H9 (cell line): ENCODE measurements around the gene TMEM145. TPM values are rescaled to one million over a fixed set of nuclear protein-coding genes. Genes with fewer than 3 reads are reported as not detected.

ENCODE experiments used
- DNase-seq: peaks from one replicate; pipeline ENCODE4 v3.0.0-alpha.2; 2017
- H2AFZ ChIP-seq: one replicate; pipeline ENCODE4 v1.6.1; 2013; ENCODE audit warnings: mild to moderate bottlenecking, low read length, control low read depth, moderate library complexity
- H2AK5ac ChIP-seq: 2 replicates; pipeline ENCODE4 v1.6.1; 2013; ENCODE audit warnings: low read length, control low read depth, mixed read lengths; ENCODE audit not compliant: insufficient read length
- H2BK120ac ChIP-seq: one replicate; pipeline ENCODE4 v1.6.1; 2013; ENCODE audit warnings: low read depth, mild to moderate bottlenecking, low read length, control low read depth, inconsistent platforms; ENCODE audit not compliant: poor library complexity, severe bottlenecking
- H2BK12ac ChIP-seq: 2 replicates; pipeline ENCODE4 v1.6.1; 2013; ENCODE audit warnings: low read length, control low read depth, mixed read lengths, low read depth; ENCODE audit not compliant: insufficient read length
- H2BK15ac ChIP-seq: 2 replicates; pipeline ENCODE4 v1.6.1; 2013; ENCODE audit warnings: low read depth, low read length, control low read depth
- H2BK20ac ChIP-seq: one replicate; pipeline ENCODE4 v1.6.1; 2013; ENCODE audit warnings: low read depth, mild to moderate bottlenecking, low read length, control low read depth, inconsistent platforms; ENCODE audit not compliant: poor library complexity, severe bottlenecking
- H2BK5ac ChIP-seq: 2 replicates; pipeline ENCODE4 v1.6.1; 2013; ENCODE audit warnings: low read length, control low read depth, mixed read lengths; ENCODE audit not compliant: insufficient read length
- H3K14ac ChIP-seq: 2 replicates; pipeline ENCODE4 v1.6.1; 2013; ENCODE audit warnings: low read length, control low read depth; ENCODE audit not compliant: insufficient read depth
- H3K18ac ChIP-seq: 2 replicates; pipeline ENCODE4 v1.6.1; 2013; ENCODE audit warnings: low read depth, mild to moderate bottlenecking, mixed read lengths, low read length, control low read depth; ENCODE audit not compliant: insufficient read length
- H3K23ac ChIP-seq: 2 replicates; pipeline ENCODE4 v1.6.1; 2013; ENCODE audit warnings: low read length, control low read depth, mixed read lengths, low read depth; ENCODE audit not compliant: insufficient read length
- H3K23me2 ChIP-seq: 2 replicates; pipeline ENCODE4 v1.6.1; 2013; ENCODE audit warnings: low read depth, mild to moderate bottlenecking, mixed read lengths, low read length, control low read depth; ENCODE audit not compliant: insufficient read length, poor library complexity, severe bottlenecking
- H3K27ac ChIP-seq: 2 replicates; pipeline ENCODE4 v1.5.1; 2013; ENCODE audit warnings: low read length, control low read depth, mixed read lengths, low read depth; ENCODE audit not compliant: insufficient read length
- H3K27me3 ChIP-seq: 2 replicates; pipeline ENCODE4 v1.6.1; 2013; ENCODE audit warnings: low read length, control low read depth, inconsistent platforms; ENCODE audit not compliant: insufficient read depth
- H3K4ac ChIP-seq: 2 replicates; pipeline ENCODE4 v1.6.1; 2013; ENCODE audit warnings: low read depth, mild to moderate bottlenecking, control low read depth, inconsistent platforms, low read length, moderate library complexity
- H3K4me1 ChIP-seq: 2 replicates; pipeline ENCODE4 v1.6.1; 2013; ENCODE audit warnings: low read length, control low read depth, inconsistent platforms; ENCODE audit not compliant: insufficient read depth
- H3K4me2 ChIP-seq: 2 replicates; pipeline ENCODE4 v1.6.1; 2013; ENCODE audit warnings: low read length, control low read depth, mixed read lengths; ENCODE audit not compliant: insufficient read length, insufficient read depth
- H3K56ac ChIP-seq: 2 replicates; pipeline ENCODE4 v1.6.1; 2013; ENCODE audit warnings: low read depth, mild to moderate bottlenecking, mixed read lengths, low read length, control low read depth; ENCODE audit not compliant: insufficient read length
- H3K79me1 ChIP-seq: 2 replicates; pipeline ENCODE4 v1.6.1; 2013; ENCODE audit warnings: low read depth, mild to moderate bottlenecking, moderate library complexity, low read length, control low read depth, inconsistent platforms; ENCODE audit not compliant: insufficient read depth, poor library complexity, severe bottlenecking
- H3K79me2 ChIP-seq: 2 replicates; pipeline ENCODE4 v1.6.1; 2013; ENCODE audit warnings: low read length, control low read depth, inconsistent platforms; ENCODE audit not compliant: insufficient read depth
- H3K9ac ChIP-seq: 2 replicates; pipeline ENCODE4 v1.6.1; 2013; ENCODE audit warnings: low read length, control low read depth, mixed read lengths; ENCODE audit not compliant: insufficient read length; ENCODE audit errors: extremely low read depth
- H3K9me3 ChIP-seq: one replicate; pipeline ENCODE4 v1.6.1; 2013; ENCODE audit warnings: low read depth, low read length, inconsistent platforms; ENCODE audit not compliant: control insufficient read depth
- H3T11ph ChIP-seq: one replicate; pipeline ENCODE4 v1.6.1; 2013; ENCODE audit warnings: mild to moderate bottlenecking, low read length, control low read depth, inconsistent platforms
- H4K20me1 ChIP-seq: one replicate; pipeline ENCODE4 v1.6.1; 2013; ENCODE audit not compliant: control insufficient read depth, insufficient read length, insufficient read depth
- H4K5ac ChIP-seq: 2 replicates; pipeline ENCODE4 v1.6.1; 2013; ENCODE audit warnings: low read depth, mild to moderate bottlenecking, mixed read lengths, low read length, control low read depth; ENCODE audit not compliant: insufficient read length
- H4K8ac ChIP-seq: replicated peaks from 2 replicates; pipeline ENCODE4 v1.6.1; 2013; ENCODE audit warnings: low read length, control low read depth, mixed read lengths, low read depth; ENCODE audit not compliant: insufficient read length
- H4K91ac ChIP-seq: 2 replicates; pipeline ENCODE4 v1.6.1; 2013; ENCODE audit warnings: low read depth, mild to moderate bottlenecking, moderate library complexity, mixed read lengths, low read length, control low read depth; ENCODE audit not compliant: insufficient read length
- H3K27ac Mint-ChIP-seq, 3 experiments: 2 replicates in 2 of 3; 3 replicates in 1 of 3; pipeline ENCODE4 v1.8.0; 2020 to 2021; ENCODE audit warnings: mixed read lengths in 3 of 3, mild to moderate bottlenecking in 1 of 3, moderate library complexity in 1 of 3
- H3K27me3 Mint-ChIP-seq: 2 replicates; pipeline ENCODE4 v1.8.0; 2021; ENCODE audit warnings: low read depth, mild to moderate bottlenecking, moderate library complexity, mixed read lengths
- H3K36me3 Mint-ChIP-seq, 3 experiments: 2 replicates in 2 of 3; 3 replicates in 1 of 3; pipeline ENCODE4 v1.8.0; 2020 to 2021; ENCODE audit warnings: low read depth in 3 of 3, mixed read lengths in 3 of 3; ENCODE audit not compliant: insufficient read depth in 1 of 3
- H3K4me1 Mint-ChIP-seq, 2 experiments: 2 replicates each; pipeline ENCODE4 v1.8.0; 2020; ENCODE audit warnings: mixed read lengths in 2 of 2
- H3K4me3 Mint-ChIP-seq, 2 experiments: 2 replicates in 1 of 2; 3 replicates in 1 of 2; pipeline ENCODE4 v1.8.0; 2020 to 2021; ENCODE audit warnings: mild to moderate bottlenecking in 2 of 2, mixed read lengths in 2 of 2, moderate library complexity in 1 of 2
- H3K9me3 Mint-ChIP-seq, 2 experiments: 2 replicates in 1 of 2; 3 replicates in 1 of 2; pipeline ENCODE4 v1.8.0; 2020; ENCODE audit warnings: mild to moderate bottlenecking in 2 of 2, mixed read lengths in 2 of 2, moderate library complexity in 1 of 2
- WGBS: extraction: QIAGEN DNeasy Blood & Tissue Kit; methylation state at CpG from one replicate; pipeline ENCODE4 v1.1.7; 2013; ENCODE audit warnings: missing lambda C conversion rate, low lambda C conversion rate, mixed read lengths; ENCODE audit not compliant: insufficient read length; ENCODE audit errors: extremely low coverage; 5-methylcytosine and 5-hydroxymethylcytosine counted together
- total RNA-seq: library from RNA; stranded (reverse); gene quantifications from 2 replicates; pipeline ENCODE4 v1.2.1, GENCODE V29; 2021
- TF ChIP-seq, protein P1 (sequence below): fragments of 200-600 bp; sonication (generic); conservative IDR thresholded peaks from 3 replicates; pipeline ENCODE4 v1.8.0; 2021; ENCODE audit warnings: antibody characterized with exemption, mild to moderate bottlenecking

TMEM145 gene
- total RNA-seq, 1 experiment from 2014 or later = 4.5 TPM

- H3K27me3 ChIP-seq = no peaks in the 10 kb centered on the region
- no peak overlapping the region for H3K27ac ChIP-seq
- no peaks in the 10 kb centered on the region for H3K27me3 Mint-ChIP-seq
- no peak overlapping the region for H3K56ac ChIP-seq
- no peaks in the 10 kb centered on the region for H3K4me1 ChIP-seq
- no peaks in the 10 kb centered on the region for H3K79me1 ChIP-seq
- TF ChIP-seq, protein P1, sequence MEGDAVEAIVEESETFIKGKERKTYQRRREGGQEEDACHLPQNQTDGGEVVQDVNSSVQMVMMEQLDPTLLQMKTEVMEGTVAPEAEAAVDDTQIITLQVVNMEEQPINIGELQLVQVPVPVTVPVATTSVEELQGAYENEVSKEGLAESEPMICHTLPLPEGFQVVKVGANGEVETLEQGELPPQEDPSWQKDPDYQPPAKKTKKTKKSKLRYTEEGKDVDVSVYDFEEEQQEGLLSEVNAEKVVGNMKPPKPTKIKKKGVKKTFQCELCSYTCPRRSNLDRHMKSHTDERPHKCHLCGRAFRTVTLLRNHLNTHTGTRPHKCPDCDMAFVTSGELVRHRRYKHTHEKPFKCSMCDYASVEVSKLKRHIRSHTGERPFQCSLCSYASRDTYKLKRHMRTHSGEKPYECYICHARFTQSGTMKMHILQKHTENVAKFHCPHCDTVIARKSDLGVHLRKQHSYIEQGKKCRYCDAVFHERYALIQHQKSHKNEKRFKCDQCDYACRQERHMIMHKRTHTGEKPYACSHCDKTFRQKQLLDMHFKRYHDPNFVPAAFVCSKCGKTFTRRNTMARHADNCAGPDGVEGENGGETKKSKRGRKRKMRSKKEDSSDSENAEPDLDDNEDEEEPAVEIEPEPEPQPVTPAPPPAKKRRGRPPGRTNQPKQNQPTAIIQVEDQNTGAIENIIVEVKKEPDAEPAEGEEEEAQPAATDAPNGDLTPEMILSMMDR = no peak
- H3K18ac ChIP-seq = no peak overlapping the region
- H3K23ac ChIP-seq = no peak overlapping the region
- H4K91ac ChIP-seq = no peak overlapping the region
- no peak overlapping the region for H2BK20ac ChIP-seq
- H3K14ac ChIP-seq = no peak overlapping the region; the same call in 1 of the 2 replicates
- H3T11ph ChIP-seq = no peak overlapping the region
- no peak overlapping the region for H2BK15ac ChIP-seq
- no CpG with 5 or more reads among the region's 21 CpGs for WGBS
- H3K79me2 ChIP-seq = no peaks in the 10 kb centered on the region
- peaks cover 2 to 30% (median 15%) of the 10 kb centered on the region in 3 experiments; a peak in 5 of 7 replicates for H3K36me3 Mint-ChIP-seq
- no peak overlapping the region for H2BK12ac ChIP-seq
- no peak overlapping the region for H2AFZ ChIP-seq
- no peak overlapping the region for H4K5ac ChIP-seq
- no peak overlapping the region for H3K4me2 ChIP-seq
- no peak for DNase-seq
- H3K9me3 ChIP-seq = no peaks in the 10 kb centered on the region
- no peak overlapping the region for H2AK5ac ChIP-seq
- H3K23me2 ChIP-seq = no peaks in the 10 kb centered on the region
- no peak overlapping the region for H4K8ac ChIP-seq
- no peaks in the 10 kb centered on the region for H3K4me1 Mint-ChIP-seq
- no peak overlapping the region for H3K27ac Mint-ChIP-seq
- H4K20me1 ChIP-seq = no peaks in the 10 kb centered on the region
- no peak overlapping the region for H2BK120ac ChIP-seq
- no peak overlapping the region for H3K9ac ChIP-seq
- no peak overlapping the region for H2BK5ac ChIP-seq
- H3K4me3 Mint-ChIP-seq = no peak overlapping the region
- H3K4ac ChIP-seq = no peak overlapping the region
- no peaks in the 10 kb centered on the region; a peak in 1 of 5 replicates for H3K9me3 Mint-ChIP-seq
Measured at GRCh38 chr19:42351079-42351735, 38.1 kb downstream of the TMEM145 start.
